Activated naive CD4-positive, alpha-beta T cell (primary cell): Measurements from ENCODE around the gene KRT24.

ENCODE experiments used
- DNase-seq, 4 experiments: peaks; one replicate each; lab custom pipeline; 2025; lab: John Stamatoyannopoulos, UW

Gene KRT24

DNA sequence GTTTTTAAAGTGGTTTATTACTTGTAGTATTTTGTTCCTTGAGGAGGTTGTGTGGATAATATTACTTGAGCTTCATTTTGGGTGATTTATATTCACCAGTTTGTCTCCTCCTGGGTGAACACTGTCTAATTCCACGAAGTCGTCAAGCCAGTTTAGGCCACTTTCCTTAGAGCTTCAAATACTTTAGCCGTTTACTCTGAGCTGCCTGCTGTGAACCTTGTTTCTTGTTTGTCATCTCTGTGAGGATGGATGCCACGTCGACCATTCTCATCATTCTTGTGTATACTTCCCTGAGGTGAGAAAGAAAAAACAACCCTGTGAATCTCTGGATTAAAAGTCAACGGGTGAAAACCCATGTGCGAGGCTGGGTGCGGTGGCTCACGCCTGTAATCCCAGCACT is 9.0 kb downstream of the KRT24 start:
- DNase-seq, result no peak

DNA sequence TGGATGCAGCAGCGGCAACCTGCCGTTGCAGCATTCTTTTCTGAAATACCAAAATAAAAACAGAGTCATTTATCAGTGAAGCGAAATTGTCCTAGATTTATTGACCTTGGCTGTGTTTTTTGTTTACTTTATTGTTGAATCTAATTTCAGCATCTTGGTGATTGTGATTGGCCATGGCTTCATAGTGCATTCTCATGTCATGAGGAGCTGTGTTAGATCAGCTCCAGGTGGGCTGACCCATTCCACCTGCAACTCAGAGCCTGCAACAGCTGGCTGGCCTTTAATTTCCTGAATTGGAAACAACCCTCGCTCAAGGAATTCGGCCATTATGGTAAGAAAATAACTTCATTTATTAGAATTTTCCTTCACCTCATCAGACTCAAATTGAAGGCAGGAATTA is 16.4 kb downstream of the KRT24 start:
- no peak for DNase-seq

DNA sequence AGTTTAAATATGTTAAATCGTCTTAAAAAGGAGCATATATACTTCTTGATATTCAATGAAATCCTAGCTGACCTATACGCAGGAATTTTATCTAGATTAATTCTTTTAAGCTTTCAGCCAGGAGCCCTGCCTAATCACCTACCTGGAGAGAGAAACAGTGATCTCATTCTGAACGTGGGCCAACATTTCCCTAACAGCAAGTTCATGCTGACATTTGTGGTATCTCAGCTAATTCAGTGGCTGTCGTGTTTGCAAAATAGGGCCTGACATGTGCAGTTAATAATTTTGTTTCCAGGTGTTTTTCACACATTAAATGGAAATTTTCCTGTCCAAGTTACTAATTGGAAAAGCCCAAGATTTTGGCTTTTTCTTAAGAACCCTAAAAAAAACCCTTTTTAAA is 17.4 kb downstream of the KRT24 start:
- DNase-seq, result no peak

DNA sequence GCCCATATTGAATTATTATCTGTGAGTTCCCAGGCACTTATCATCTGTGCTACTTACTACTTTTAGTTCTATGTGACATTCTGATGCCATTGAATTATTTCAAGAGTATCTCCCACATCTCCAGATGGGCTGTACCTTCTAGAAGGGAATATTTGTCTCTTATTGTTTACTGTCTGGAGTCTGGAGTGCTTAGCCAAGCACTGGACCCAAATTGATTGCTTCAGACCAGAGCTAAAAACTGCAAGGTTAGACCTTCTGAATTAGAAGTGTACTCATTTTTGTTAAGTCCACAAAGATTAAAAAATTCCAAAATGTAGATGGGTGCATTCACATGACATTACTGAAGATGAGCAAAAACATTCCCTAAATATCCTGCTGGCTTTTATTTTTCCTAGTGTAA is 22.6 kb downstream of the KRT24 start:
- no peak for DNase-seq

DNA sequence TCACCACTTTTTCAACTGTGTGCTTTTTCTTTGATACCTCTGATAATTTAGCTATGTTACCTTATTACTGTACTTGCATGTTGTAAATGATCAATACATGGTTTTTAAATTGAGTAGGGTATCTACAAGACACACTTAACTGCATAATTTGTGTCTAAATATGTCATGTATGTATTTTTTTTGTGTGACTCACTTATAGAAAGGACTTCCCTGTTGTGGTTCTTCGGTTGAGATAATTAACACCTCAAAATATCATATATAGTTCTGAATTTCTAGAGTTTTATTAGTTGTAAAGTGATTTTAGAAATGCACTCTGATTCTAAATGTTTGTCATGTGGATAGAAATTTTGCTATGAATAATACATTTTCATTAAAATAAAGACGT is 24.0 kb downstream of the KRT24 start:
- no peak for DNase-seq

DNA sequence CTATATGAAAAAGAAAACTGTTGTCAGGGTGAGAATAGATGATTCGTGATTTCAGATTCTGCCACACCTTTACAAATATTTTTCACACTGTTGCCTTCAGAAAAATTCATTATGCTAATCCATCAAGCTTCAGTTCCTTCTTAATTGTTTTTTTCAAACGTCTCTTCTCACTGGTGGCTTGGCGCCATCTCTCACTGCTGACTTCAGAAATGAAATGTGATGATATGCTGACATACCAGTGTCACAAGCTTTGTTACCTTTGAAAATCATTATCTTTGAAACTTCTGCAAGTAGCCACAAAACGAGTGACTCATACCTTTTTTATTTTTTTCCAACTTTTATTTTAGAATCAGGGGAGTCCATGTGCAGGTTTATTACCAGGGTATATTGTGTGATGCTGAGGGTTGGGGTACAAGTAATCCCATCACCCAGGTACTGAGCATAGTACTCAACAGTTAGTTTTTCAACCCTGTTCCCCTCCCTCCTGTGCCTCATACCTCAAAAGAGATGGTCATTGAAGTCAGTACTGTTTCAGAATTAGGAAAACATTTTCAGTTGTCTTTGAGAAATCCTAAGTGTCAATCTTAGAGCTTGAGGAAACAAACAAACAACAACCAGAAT is 24.5 kb downstream of the KRT24 start:
- DNase-seq, result no peak

DNA sequence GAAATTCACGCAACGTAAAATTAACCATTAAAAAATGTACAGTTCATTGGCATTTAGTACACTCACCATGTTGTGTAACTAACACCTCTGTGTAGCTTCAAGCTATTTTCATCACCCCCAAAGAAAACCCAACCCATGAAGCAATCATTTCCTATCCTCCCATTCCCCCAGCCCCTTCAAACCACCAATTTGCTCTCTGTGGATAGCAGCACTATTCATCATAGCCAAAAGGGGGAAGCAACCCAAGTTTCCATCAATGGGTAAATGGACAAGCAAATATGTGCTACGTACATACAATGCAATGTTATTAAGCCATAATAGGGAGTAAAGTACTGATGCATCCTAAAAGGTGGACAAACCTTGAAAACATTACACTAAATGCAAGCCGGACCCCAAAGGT is 27.6 kb downstream of the KRT24 start:
- no peak for DNase-seq

DNA sequence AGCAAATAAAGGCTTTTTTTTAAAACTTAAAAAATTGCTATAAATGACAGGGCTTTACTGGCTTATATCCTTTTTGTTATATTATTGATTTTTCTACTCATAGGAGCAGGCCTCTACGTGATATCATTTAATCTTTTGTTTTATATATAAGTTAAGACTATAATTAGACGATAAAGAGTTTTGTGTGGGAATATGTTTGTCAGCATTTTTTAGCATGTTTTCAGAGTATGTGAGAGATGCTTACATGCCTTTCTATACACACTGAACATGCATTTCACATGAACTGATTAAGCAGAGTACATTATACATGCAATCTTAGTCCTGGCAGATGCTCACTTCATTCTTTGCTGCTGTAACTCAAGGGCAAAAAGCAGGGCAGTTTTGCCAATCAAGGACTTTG is 30.9 kb downstream of the KRT24 start:
- no peak for DNase-seq

DNA sequence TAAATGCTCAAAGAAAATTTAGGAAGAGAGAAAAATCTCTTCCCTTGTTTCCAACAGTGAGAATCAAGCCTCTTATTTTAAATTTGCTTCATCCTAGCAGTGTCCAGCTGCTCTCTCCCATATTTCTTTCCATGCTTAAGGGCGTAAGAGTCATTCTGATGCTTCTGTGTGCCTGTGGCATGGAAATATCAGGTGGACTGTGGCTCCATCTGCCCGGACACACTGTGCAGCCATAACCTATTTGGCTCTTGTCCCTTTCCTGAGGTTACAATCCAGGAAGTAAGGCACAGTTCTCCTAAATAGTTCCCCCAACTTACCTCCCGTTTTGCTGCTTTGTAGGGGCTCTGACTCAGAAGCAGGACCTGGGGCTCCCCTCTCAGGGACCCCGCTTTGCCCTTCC is 32.3 kb downstream of the KRT24 start:
- no peak for DNase-seq

DNA sequence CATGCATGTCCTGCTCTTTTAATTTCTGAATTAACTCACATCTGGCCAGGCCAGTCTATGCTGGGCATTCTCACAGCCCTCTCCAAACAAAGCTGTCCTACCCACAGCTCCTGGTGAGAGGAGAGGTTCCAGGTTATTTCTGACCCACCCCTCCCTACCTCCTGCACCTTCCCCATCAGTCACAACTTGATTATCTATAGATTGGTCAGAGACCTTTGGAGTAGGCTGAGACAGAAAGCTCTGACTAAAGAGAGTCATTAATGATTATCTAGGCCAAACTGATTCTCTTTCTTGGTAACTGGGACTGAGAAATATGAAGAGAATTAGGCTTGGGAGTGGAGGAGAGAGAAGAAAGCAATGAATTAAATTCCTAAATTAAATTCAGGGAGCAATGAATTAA is 37.2 kb downstream of the KRT24 start:
- DNase-seq, result no peak

DNA sequence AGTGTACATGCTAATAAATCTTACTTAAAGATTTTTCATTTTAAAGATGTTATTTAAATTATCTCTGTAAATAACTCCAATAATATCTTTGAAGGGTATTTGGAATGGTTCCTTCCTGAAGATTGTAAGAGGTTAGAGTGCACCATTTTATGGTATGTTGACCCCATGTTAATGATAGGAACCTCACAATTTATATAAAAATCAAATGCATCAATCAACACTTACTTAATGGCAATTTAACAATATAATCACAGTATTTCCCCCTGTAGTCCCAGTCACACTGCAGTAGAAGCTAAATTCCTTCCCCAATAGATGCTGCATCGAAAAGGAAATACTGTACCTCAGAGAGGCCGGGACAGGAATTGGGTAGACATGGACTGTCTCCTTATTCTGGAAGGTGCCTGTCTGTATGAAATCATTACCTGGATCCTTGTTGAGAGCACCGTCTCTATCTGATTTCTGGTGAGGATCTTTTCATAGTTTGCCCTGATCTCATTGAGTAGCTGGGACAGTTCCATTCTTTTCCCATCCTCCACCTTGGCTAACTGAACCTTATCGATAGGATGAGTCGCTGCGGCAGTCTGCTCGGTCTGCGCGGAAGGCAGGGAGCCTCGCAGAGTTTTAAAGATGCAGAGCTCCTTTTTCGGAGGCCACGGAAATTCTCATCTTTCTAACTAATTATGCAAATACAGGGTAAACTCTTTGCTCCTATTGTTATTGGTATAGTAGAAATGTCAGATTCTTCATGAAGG is 38.8 kb downstream of the KRT24 start, which contains the start of gene KRT222:
KRT222 (minus strand) TSS at position 596 of the 752 bp plus-strand sequence; CDS start at position 518, 78 bp downstream.
- no peak for DNase-seq

DNA sequence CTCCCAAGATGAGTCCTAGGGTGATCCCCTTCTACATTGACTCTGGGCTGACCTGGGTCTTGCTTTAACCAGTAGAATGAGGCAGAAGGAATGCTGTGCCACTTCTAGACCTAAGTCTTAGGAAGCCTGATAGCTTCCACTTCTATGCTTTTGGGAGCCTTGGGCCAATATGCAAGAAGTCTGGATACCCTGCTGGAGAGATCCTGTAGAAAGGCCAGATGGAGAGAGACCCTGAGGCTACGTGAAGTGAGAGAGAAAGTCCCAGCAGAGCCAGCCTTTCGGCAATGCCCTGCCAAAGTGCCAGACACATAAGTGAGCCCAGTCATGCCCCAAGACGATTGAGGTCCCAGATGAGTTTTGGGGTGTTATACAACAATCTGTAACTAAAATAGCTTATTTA is 40.3 kb downstream of the KRT24 start:
- no peak for DNase-seq

DNA sequence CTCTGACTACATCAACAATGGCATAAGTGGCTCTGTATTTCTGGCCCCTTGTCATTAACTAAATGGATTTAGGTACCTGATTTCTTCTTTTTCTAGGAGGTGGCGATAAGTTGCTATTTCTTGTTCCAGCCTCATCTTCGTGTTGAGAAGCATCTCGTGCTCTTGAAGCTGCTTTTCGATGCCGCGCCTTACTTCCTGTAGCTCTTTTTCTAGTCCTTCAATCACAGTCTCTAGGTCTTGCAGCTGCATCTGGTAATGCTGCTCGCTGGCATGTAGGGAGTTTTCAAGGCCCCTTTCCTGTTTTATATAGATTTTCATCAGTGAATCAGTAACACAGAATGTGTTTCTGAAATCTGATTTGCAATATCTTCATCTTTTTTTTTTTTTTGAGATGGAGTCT is 43.6 kb downstream of the KRT24 start:
- peak in 1 of 4 experiments; percentile 8 for DNase-seq

DNA sequence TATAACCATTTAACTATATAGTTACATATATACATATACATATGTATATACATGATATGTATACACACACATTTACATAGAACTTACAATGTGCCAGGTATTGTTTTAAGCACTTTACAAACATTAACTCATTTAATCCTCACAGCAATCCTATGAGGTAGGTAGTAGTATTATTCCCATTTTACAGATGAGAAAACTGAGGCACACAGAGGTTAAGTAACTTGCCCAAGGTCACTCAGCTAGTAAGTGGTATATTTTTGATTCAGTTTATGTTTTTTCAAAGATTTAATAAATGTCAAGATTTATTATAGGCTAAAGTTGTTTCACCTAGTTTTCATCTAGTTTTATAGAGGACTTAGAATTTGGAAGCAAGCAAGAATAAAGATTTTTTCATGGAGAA is 45.2 kb downstream of the KRT24 start:
- DNase-seq, result no peak

DNA sequence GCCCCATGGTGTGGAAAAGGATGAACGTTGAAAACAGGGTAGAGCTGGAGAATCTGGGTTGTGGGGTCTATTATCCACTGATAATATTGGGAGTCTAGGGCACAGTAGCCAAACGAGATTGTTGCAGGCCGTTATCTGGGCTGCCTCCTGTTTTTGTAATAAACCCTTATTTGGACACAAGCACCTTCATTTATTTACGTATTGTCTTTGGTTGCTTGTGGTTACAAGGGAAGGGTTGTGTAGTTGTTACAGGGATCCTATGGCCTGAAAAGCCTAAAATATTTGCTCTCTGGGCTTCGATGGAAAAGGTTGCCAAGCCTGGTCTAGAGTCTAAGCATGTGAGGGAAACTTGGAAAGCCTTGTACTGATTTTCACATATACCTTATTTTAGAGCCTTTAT is 51.6 kb downstream of the KRT24 start:
- no peak for DNase-seq

DNA sequence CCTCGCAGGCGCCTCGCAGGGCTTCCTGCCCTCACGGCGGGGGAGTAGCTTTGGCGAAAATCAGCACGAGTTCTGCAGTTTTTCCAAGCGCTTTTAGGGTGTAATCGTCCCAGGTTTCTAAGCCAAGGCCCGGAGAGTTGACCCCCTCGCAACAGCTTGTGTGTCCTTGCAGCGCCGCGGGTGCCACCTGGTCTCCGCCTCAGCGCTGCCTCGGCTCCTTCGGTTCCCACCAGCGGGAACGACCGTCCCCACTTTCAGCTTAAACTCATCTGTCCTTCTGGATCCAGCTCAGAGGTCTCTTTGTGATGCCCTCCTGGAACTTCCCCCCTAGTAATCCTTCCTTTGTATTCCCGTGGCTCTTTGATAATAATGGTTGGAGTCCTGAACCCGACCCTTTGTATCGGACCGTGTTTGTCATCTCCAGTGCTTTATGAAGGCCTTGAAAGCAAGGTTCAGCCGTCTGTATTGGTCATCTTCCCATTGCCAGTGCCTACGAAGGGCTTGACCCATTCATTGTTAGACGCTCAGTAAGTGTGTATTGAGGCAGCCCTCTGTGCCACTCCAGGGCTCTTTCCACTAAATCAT is 55.1 kb downstream of the KRT24 start:
- no peak for DNase-seq
